HG02759 (cell line): ENCODE measurements around the gene PTPRT.

Experiments used
- ATAC-seq: cut with Tn5 transposase; IDR thresholded peaks from one replicate; pipeline ENCODE4 v1.9.1; 2021; ENCODE audit warnings: mild to moderate bottlenecking, moderate library complexity; ENCODE audit not compliant: unreplicated experiment

Gene PTPRT

DNA sequence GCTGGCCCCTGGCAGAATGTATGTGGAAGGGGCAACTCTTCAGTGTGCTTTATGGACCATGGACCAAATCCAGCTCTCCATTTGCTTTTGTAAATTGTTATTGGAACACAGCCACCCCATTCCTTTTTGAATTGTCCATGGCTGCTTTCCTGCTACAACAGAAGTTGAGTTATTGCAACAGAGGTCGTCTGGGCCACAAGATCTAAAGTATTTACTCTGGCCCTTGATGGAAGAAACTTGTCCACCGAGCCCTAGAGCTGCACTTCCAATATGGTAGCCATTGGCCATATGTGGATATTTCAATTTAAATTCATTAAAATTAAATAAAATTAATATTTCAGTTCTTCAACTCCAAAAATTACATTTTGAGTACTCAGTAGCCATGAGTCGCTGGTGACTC, 543.5 kb downstream of the PTPRT start:
- ATAC-seq = no peak

DNA sequence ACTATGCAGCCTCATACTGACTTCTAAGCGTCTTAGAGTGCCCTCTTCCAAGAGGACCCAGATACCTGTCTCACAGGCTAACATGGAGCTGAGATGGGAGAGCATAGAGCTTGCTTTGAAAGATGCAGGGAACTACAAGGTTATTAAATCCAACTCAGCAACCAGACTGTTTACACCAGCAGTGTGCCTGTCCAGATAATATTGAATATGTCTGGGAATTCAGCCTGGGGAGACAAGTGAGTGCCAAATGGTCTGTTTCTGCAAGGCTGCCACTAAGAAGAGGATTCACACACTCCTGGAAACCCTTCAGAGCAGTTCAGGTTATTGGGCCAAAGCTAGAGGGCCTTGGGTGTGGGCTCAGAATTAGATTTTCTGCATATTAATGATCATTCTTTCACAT, 547.8 kb downstream of the PTPRT start:
- ATAC-seq = no peak

DNA sequence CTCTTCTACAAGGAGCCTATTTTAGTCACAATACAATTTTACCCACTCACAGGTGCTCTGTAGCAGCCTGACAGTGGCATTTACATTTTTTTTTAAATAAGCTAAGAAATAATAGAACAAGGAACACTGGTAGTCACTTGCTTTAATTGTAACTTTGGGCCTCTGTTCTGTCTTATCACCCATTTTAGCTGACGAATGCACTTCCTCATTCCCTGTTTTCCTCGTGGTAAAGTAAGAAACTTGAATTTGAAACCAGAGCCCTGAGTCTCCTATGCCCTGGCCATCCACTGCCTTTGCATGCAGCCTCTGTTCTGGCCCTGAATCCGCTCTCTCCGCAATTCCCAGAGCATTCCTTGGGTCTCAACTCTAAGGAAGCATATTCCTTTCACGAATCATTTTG, 550.6 kb downstream of the PTPRT start:
- no peak for ATAC-seq

DNA sequence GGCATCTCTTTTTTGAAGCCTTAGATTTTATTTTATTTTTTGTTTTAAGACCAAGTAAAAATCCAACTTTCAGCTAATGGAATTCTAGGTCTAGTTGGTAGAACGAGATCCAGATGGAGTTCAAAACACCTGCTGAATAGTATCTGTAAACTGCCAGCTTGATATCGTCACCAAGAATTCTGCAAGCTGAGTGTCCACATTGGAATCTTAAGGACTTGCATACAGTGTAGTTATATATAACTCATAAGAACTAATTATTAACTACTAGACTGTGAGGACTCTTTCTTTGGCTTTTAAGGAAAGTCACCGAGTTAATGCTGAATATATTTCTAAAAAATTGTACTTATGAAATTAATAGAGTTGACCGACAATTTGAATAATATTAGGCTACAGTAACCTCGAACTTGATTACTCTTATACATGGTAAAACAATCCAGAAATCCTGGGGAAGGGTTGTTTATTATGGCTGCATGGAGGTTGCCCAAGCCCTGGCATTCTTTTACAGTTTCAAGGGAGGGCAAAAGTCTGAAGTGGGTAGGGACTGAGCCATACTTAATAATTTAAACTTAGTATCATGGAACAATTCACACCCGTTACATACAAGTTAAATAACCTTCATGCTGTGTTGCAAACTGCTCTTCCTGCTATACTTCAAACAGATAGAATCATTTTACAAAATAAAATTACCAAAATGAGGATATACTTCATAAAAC, 553.9 kb downstream of the PTPRT start:
- no peak for ATAC-seq

DNA sequence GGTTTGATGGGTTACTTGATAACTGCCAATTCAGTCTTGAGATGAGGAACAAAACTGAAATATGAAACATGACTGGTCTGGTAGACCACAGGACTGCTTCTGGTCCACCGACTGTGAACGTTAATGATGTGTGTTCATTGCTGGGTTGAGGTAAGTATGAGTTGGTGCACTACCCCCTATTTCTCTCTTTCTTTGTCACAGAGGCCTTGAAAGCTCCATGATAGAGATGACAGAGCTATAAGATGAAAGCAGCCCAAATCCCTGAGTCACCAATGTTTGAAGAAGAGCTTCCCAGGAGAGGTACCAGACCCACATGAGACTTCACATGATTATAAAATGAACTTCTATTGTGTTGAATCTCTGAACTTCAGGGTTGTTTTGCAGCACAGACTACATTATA, 555.5 kb downstream of the PTPRT start:
- ATAC-seq = no peak

DNA sequence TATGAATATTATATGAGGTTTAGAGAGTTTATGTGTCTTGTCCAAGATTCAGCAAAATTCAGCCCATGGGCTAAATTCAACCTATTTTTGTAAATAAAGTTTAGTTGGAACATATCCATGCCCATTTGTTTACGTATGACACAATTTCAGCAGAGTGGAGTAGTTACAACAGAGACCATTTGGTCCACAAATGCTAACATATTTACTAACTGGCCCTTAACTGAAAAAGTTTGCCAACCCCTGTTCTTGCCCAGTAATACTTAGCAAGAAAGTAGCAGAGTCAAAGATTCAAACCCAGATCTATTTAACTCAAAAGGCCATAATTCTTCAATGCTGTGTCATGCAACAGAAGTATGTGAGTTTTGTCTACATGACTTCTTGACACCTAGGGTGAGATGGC, 561.0 kb downstream of the PTPRT start:
- ATAC-seq = no peak

DNA sequence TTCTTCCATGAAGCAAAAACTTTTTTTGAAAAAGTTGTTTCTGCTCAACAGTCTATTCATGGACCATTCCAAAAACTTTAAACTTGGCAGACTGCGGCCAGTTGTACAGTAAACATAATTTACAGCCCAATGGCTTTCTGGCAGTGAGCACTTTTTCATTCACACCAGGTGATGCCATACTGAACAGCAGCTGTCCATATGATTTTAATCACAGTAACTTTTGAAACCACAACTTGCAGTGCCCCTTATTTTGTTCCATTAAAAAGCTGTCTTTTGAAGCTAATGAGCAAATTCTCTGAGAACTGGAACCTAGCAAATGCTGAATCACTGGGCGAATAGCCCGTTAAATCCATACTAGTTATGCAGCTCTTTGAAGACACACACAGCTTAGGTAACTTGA, 576.6 kb downstream of the PTPRT start:
- no peak for ATAC-seq

DNA sequence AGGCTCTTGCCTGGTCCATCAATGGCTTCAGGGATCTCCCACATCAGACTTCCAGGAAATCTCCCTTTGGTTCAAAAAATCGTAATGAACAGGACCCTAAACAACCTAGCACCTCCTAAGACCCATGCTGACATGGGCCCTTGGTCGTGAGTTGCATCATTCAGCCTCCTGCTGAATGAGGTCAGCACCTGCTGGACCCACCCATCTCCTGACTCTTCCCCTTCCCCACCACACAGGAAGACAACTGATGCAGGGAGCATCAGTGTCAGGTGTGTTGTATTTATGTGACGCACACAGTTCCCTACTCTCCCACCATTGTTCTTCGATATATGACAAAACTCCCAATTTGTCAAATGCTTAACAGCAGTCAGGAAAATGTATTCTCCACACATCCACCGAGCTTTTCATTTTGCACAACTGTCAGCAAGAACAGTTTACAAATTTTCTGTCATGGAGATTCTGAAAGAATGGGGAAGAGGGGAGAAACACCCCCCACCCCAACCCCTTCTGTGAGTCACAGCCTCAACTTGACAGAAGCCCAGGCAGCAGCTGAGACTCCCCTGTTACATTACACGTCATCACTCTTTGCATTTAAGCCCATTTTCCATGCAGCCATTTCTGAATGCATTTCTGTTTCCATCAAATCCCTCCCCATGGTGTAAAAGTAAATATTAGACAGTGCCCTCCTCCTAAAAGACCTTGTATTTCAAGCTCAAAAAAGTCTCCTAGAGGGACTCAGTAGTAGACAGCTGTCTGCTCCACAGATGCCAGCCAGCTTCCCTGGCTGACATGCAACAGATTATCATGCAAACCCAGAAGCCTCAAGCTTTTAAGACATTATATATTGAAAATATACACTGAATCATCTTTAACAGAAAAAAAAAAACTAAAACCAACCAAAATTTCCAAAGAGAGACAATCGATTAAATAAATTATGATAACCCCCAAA, 577.5 kb downstream of the PTPRT start:
- no peak for ATAC-seq

DNA sequence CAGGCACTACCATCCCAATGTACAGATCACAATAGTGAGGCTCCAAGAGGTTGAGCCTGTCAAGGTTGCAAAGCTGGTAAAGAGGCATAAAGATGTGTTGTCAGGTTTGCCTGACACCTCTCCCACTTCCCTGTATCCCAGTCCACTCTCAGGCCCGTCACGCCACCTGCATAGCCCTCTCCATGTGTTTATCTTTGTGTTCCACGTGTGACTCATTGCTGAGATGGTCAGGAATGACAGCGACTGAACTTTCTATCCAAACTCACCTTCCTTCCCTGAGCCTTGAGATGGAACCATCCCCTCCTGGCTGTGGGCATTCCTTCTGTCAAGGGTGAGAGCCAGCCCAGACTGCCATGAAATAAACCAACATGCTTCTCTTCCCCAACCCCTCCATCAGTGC, 578.3 kb downstream of the PTPRT start:
- no peak for ATAC-seq

DNA sequence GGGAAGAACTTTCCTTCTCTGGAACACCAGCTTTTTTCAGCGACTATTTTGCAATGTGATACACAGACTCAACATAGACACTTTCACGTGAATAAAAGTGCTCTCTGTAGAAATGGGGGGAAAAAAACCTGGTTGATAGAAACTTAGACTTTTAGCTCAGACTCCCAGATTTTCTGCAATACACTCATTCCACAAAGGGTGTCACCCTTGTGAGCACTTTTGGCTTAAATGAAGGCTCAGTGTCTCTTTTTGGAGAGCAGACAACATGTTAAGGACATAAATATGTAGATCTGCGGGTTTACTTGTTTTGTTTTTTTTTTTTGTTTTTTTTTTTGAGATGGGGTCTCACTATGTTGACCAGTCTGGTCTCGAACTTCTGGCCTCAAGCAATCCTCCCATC, 579.6 kb downstream of the PTPRT start:
- ATAC-seq = no peak

DNA sequence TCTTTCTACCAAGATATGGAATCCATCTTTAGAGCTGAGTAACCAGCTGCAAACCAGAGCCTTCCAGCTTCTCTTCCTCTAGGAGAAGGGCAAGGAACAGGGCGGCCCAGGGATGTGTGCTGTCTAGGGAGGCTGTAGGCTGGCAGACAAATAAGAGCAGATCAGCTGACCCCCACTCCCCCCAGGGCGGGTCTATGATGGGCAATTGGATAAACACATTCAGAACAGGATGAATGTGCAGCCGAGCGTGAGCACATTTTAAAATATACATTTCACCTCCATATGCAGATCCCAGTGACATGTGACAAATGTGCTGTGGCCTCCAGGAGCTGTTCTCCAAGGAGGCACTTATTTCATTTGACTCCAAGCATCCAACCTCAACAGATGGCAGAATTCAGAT, 580.1 kb downstream of the PTPRT start:
- ATAC-seq = no peak

DNA sequence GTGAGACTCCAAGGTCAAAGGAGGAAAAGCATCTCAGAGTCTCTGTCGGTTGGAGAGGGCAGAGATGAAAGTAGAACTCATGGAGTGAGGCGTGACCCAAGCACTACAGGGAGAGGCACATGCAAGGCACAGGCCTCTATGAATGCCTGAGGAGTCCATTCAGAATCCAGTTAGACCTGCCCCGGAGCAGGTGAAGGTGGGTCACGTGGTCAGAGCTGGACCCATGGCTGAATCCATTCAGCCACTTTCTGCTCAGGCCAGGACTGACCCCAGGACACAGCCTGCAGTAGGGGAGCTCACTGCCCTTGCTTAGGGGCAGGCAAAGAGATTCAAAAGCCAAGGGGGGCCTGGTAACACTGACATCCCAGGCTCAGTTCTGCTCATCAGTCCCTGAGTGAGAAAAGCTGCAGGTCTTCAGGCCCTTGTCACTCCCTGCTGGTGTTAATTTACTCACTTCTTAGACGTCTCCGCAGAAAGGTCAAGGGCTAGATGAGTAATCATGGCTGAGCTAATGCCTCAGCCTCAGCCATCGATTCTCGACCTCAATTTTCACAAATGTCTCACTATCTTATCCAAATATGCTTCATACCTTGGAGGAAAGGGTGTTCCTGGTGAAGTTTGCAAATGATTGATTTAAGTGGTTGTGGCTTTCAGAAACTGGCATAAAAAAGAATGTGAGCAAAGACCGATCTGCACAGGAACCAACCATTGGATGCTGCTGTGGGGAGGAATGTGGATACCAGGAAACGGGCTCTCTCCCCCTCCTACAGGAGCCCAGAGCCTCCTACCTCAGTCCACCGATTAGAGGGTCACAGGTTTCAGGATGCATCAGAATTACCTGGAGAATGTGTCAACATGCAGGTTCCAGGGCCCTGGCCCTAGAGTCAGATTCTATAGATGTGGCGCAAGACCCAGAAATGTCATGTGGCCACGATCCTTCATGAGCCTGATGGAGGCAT, 584.4 kb downstream of the PTPRT start:
- no peak for ATAC-seq

DNA sequence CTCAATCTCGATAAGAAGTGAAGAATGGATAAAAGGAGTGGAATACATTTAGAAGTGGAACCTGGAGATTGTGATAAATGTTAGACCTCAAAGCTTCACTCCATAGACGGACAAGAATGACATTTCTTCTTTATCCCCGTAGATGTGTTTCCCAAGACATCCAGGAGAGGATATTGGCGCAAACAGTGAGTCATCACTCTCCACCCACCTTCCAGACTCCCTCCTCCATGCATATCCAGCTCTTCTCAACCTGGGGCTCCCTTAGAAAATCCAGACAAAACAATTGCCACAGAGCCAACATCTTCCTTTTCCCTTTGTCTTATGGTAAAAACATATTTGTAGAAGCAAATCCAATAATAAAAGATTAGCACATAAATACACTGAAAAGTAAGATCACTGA, 586.1 kb downstream of the PTPRT start:
- ATAC-seq = no peak

DNA sequence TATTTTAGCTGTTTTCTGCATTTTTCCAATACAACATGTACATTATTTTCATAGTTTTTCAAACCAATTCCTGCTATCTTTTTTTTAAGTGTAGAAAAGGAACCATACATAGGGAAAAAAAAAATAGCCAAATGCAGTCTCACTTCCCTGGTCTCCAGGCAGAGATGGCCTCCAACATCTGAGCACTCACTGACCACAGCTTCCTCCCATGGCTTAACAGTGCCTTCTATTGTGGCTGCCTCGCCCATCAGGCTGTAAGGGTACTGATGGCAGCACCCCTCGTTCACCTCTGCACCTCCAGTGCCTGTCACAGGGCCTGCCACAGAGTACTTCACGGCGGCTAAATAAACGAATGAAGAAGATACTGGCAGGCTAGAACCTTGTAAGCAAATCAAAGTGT, 591.1 kb downstream of the PTPRT start:
- no peak for ATAC-seq

DNA sequence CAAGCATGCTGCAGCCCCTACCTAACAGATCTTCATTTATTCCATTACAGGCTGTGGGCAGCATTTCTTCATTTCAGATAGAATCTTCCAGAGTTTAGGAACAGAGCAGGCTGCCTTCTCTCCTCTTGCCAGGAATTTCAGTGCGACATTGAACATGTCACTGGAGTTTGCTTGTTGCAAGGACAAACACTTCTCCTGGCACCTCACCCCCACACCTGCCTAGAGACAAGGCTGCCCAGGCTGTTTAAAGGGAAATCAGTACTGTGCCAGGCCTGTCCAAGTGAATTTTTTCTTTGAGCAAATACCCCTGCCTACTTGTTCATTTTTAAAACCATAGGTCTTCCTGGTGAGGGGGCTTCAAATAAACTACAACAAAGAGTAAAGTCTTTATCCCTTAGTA, 594.1 kb downstream of the PTPRT start:
- ATAC-seq = no peak

DNA sequence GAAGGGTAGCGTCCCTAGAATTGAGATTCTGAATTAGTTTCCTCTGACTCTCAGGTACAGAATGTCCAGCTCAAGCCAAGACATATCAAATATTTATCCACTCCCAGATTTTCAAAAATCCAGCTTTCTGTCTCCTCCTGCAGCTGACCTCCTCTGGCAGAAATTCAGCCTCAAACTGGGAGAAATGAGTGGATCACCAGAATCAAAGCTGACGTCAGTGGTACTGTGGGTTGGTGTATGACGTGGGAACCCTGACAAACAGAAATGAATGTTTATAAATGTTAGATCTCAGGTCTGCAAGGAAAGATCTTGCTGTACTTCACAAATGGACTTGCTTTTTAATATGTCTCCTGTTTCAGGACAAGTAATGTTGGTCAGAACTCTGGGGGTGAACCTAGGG, 595.0 kb downstream of the PTPRT start:
- ATAC-seq = no peak

DNA sequence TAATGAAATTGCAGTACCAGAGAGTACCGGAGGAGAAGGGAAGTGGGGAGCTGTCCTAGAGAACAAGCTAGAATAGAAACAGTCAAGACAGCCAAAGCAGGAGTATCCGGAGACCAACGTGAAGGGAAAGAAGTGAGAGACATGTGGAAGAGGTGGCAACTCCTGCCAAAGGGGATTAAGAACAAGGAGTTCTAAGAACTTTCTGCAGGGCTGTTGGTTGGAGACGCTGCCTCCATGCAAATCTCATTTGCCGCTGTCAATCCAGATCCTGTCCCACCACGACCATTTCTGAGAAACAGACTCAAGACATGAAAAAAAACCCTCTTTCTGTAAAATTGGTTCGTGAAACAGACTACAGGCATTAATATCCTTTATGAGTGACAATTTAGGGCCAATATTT, 595.7 kb downstream of the PTPRT start:
- no peak for ATAC-seq

DNA sequence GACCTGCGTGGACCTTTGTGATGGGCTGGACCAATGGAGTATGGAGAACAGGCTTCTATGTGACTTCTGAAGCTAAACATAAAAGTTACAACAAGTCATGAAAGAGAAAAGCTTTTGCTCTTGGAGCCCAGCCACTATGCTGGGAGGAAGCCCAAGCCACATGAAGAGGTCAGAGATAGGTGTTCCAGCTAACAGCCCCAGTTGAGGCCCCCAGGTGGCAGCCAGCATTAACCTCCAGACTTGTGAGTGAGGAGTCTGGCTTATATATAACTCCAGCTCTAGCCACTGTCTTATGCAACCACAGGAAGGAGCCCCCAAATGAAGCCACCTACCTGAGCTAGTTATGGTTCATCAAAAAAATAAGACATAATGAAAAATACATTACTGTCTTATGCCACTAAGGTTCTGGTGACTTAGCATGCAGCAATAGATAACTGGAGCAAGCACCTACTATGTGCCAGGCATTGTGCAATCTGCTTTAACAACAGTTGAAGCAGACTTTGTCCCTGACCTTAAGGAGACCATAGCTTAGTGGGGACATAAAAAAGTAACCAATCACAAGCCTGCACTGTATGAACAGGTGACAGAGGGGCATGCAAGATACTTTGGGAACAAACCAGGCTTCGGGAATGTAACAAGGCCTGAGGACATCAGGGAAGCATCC, 599.6 kb downstream of the PTPRT start:
- no peak for ATAC-seq

DNA sequence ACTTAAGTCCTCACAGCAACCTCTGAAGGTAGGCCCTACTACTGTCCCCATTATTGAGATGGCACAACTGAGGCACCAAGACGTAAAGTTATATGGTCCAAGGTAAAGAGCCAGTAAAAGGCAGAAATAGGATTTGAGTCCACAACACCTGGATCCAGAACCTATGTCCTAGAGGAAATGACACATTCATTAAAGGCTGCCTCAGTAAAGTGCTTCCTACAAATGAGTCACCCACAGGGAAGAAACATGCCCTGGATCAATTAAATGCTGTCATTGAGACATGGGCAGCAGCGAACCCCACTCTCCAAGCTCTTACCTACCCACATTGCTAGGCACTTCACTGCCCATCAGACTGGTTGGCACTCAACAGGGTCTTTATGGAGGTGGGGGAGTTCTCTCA, 600.9 kb downstream of the PTPRT start:
- no peak for ATAC-seq

DNA sequence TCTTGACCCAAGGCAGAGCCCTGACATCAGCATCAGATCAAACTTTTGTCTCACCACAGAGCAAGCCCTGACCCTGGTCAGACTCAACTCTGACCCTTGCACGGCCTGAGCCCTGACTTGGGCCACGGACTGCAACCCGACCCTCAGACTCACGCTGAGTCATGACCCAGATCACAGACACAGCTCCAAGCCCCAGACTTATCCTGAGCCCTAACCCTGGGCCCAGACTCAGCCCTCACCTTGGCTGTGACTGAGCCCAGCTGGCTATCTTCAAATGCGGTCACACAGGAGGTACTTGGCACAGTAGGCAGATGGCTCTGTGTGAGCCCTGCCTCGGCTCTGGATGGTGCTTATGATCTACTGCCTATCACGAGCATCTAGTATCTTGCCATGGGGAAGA, 602.3 kb downstream of the PTPRT start:
- ATAC-seq = no peak

DNA sequence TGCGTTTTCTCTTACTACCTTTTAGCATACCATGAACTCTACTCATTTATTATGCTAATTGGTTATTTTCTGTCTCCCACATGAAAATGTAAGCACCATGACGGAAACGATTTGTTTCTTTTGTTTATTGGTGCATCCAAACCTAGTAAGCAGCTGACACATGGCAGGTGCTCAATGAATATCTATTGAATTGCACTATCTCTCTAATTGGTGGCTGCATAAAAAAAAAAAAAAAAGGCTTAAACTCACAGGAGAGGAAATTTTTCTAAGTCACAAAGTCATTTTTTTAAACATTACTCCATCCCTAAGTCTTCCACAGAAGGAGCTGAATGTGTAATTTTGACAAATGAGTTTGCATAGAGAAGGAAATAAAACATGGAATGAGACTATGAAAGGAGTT, 608.4 kb downstream of the PTPRT start:
- no peak for ATAC-seq
